Subcutaneous adipose tissue (tissue), 4 donors: ENCODE measurements around the gene TBCE. TPM values are rescaled to one million over a fixed set of nuclear protein-coding genes. Genes with fewer than 3 reads are reported as not detected.

Experiments
- total RNA-seq, 4 donors: library from RNA; depleted of rRNA; stranded (reverse); fragments of >200 nt; gene quantifications; one replicate each; pipeline ENCODE4 v1.1.0, GENCODE V29; 2016
- TF ChIP-seq, protein P1 (sequence below): fragments of 450-650 bp; IDR thresholded peaks from one replicate; pipeline ENCODE4 v1.5.1; 2016; ENCODE audit warnings: low read depth, mild to moderate bottlenecking, control low read depth, antibody characterized with exemption, moderate library complexity

TBCE gene
- total RNA-seq, 4 donors from 2014 or later: 11.7 to 32.4 (median 22.6) TPM

DNA sequence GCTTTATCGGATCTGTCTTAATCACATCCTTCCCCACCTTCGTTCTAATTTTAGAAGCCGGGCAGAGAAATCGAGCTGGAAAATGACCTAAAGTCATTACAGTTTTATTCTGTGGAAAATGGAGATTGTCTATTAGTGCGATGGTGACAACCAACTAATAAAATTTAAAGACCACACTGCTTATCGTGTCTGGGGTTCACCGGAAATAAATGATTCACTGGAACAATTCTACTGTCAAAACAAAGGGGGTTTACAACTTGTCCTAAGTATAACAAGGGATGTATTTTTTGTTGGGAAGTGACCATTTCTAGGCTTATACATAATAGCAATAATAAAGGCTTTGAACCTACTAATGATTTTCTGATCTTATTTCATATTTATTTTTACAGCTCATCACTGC, 81.4 kb downstream of the TBCE start:
- TF ChIP-seq, protein P1, sequence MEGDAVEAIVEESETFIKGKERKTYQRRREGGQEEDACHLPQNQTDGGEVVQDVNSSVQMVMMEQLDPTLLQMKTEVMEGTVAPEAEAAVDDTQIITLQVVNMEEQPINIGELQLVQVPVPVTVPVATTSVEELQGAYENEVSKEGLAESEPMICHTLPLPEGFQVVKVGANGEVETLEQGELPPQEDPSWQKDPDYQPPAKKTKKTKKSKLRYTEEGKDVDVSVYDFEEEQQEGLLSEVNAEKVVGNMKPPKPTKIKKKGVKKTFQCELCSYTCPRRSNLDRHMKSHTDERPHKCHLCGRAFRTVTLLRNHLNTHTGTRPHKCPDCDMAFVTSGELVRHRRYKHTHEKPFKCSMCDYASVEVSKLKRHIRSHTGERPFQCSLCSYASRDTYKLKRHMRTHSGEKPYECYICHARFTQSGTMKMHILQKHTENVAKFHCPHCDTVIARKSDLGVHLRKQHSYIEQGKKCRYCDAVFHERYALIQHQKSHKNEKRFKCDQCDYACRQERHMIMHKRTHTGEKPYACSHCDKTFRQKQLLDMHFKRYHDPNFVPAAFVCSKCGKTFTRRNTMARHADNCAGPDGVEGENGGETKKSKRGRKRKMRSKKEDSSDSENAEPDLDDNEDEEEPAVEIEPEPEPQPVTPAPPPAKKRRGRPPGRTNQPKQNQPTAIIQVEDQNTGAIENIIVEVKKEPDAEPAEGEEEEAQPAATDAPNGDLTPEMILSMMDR: no peak

DNA sequence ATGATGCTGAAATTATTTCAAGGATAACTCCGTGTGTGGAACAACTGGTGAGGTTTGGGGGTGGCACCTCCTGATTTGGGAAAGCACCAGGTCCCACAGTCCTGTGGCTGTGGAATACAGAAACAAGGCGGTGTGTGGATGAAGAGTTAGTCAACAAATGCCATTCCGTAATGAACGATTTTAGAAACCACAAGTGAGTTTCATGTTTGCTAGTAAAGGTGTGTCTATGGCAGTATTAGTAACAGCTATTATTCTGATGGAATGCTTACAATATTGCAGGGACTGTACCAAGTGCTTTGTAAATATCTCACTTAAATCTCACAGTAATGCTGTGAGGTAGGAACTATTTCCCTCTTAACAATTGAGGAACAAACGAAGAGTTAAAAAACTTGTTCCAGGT, 83.2 kb downstream of the TBCE start:
- TF ChIP-seq, protein P1: no peak

DNA sequence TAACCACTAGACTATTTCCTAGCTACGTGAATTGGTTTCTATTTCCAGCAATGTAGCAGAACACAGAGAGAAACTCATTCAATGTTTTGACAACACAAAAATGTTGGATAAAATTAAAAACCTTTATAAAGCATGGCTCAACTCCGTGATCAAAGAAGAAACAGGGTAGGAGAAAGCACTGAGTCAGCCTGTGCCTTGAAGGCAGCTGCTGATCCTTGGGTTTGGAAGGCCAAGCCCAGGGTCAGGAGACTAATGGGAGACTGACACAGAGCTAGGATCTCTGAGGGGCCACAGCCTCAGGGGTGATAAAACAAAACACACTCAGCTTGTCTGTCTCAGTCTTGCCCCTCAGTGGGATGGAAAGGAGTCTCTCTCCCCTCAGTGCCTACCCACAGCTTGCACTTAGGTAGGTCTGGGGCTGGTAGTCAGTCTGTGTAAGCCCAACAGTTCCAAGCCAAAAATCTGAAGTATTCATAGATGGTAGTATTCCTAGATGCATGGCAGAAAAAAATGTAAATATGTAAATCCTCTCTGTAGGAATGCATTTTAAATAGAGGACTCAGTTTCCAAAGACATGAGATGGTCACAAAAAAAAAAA, 83.8 kb downstream of the TBCE start:
- TF ChIP-seq, protein P1: no peak

DNA sequence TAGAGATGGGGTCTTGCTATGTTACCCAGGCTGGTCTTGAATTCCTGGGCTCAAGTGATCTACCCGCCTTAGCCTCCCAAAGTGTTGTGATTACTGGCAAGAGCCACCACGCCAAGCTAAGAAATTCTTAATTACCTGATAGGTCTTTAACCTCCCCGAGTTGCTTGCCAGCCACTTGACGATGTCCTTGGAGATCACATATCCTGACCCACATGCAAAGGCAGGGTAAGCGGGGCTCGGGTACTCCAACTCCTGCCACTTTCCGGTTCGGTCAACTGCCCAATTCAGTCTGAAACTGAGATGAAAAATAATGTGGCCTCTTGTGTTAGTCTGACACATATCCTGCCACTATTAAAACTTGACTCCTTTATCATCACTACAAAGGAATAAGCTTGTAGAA, 86.8 kb downstream of the TBCE start:
- TF ChIP-seq, protein P1: no peak

DNA sequence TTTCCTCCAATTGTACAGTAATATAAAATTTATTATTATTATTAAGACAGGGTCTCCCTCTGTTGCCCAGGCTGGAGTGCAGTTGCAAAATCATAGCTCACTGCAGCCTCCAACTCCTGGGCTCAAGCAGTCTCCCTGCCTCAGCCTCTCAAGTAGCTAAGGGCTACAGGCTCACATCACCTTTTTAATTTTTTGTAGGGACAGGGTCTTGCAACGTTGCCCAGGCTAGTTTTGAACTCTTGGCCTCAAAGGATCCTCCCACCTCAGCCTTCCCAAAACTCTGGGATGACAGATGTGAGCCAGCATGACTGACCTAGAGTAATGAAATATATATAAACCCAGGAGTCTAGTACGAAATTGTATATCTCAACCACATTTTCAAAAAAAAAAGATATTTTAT, 87.9 kb downstream of the TBCE start:
- TF ChIP-seq, protein P1: no peak

DNA sequence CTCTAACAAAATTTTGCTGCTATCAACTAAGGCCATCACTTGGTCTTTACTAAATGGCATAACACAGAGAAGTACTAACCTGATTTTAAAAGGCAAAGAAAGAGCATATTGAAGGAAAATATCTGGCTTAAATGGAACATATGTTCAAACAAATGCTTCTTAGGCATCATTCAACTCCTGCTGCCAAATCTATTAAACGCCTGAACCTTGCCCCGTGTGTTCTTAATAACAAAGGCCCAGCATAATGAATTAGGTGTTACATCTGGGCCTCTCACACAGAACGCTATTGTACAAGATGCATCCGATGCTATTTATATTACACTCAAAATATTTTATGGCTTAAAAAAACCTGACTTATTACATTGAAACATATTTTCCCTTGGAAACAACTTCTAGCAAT, 88.6 kb downstream of the TBCE start:
- TF ChIP-seq, protein P1: no peak

DNA sequence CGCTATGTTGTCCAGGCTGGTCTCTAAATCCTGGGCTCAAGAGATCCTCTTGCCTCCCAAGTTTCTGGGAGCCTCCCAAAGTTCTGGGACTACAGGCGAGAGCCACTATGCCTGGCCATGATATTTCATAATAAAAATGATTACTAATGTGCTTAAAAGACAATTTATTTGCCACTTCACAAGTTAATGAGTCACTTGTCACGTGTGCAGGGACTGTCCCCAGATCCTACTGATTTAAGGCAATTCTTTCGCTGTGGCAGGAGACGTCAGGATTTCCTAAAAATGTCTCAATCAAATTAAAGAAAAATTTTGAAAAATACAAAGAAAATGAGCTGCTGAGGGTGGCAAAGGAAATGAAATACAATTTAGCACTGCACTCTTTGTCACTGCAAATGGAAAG, 93.5 kb downstream of the TBCE start:
- TF ChIP-seq, protein P1: no peak
